B cell (primary cell): Measurements from ENCODE around the gene NPAP1. TPM values are rescaled to one million over a fixed set of nuclear protein-coding genes. Genes with fewer than 3 reads are reported as not detected.
"Not testable (repeated sequence)": the region's sequence is repeated elsewhere in the genome, so short reads cannot be mapped to it uniquely, and the experiment has no call there.

ENCODE experiments used
- ATAC-seq: fragments of 200-7000 bp; cut with Tn5 transposase; one replicate; pipeline ENCODE4 v1.10.0; 2021; ENCODE audit warnings: low read depth, mild to moderate bottlenecking, moderate number of reproducible peaks, moderate library complexity
- CTCF ChIA-PET: fragments of 350-600 bp; sonication (Branson Sonifier 250); formaldehyde crosslinking; loops from one replicate; lab custom pipeline; 2021; ENCODE audit warnings: antibody characterized with exemption, inconsistent platforms; lab: Charles Lee
- POLR2A ChIA-PET: fragments of 350-600 bp; sonication (Branson Sonifier 250); formaldehyde crosslinking; loops from one replicate; lab custom pipeline; 2021; ENCODE audit warnings: antibody characterized with exemption; lab: Charles Lee
- DNase-seq: peaks from one replicate; pipeline ENCODE4 v3.0.0; 2013
- H2AFZ ChIP-seq: 2 replicates; pipeline ENCODE4 v1.6.1; 2012; ENCODE audit warnings: mild to moderate bottlenecking, low read depth, low read length; ENCODE audit not compliant: insufficient read depth, poor library complexity, severe bottlenecking
- H3K27ac ChIP-seq, 2 donors: 1 replicate in 1 of 2; 2 replicates in 1 of 2; pipeline ENCODE4 v1.5.1; 2012 to 2013; ENCODE audit warnings: low read length in 2 of 2, mild to moderate bottlenecking in 2 of 2, moderate library complexity in 1 of 2
- H3K27me3 ChIP-seq, 4 experiments: fragments of 200-600 bp in 1 of 4; sonication (generic) in 1 of 4; replicated peaks in 1 of 4; 1 replicate in 2 of 4; 2 replicates in 2 of 4; pipeline versions ENCODE4 v1.6.1 to v1.7.0; 2013 to 2016; ENCODE audit warnings: low read length in 3 of 4, mild to moderate bottlenecking in 2 of 4, mixed read lengths in 1 of 4, moderate library complexity in 1 of 4; ENCODE audit not compliant: insufficient read depth in 4 of 4, control insufficient read depth in 3 of 4; ENCODE audit errors: control extremely low read depth in 1 of 4
- H3K36me3 ChIP-seq, 2 experiments: replicated peaks in 1 of 2; 1 replicate in 1 of 2; 2 replicates in 1 of 2; pipeline versions ENCODE4 v1.6.1 to v1.7.1; 2013; ENCODE audit warnings: low read length in 1 of 2; ENCODE audit not compliant: insufficient read depth in 2 of 2, control insufficient read depth in 1 of 2; ENCODE audit errors: control extremely low read depth in 1 of 2, extremely low read depth in 1 of 2
- H3K4me1 ChIP-seq, 2 donors: fragments of 200-600 bp in 1 of 2; sonication (generic) in 1 of 2; 1 replicate in 1 of 2; 2 replicates in 1 of 2; pipeline versions ENCODE4 v1.5.1 to v1.6.1; 2013 to 2017; ENCODE audit warnings: low read length in 2 of 2; ENCODE audit not compliant: control insufficient read depth in 2 of 2, insufficient read depth in 2 of 2
- H3K4me2 ChIP-seq: replicated peaks from 2 replicates; pipeline ENCODE3; 2012; ENCODE audit warnings: mild to moderate bottlenecking, low read depth, low read length; ENCODE audit not compliant: poor library complexity, severe bottlenecking
- H3K4me3 ChIP-seq, 5 experiments: fragments of 200-600 bp in 1 of 5; sonication (generic) in 1 of 5; 1 replicate in 3 of 5; 2 replicates in 2 of 5; pipeline versions ENCODE4 v1.5.1 to v1.7.0; 2011 to 2016; ENCODE audit warnings: low read length in 4 of 5, mild to moderate bottlenecking in 4 of 5, low read depth in 2 of 5, control low read depth in 1 of 5, moderate library complexity in 1 of 5; ENCODE audit not compliant: insufficient read depth in 1 of 5; ENCODE audit errors: control extremely low read depth in 1 of 5, extremely low read depth in 1 of 5
- H3K79me2 ChIP-seq: fragments of 200-600 bp; sonication (generic); one replicate; pipeline ENCODE4 v1.6.0; 2016; ENCODE audit warnings: low read length; ENCODE audit not compliant: control insufficient read depth, insufficient read depth
- H3K9ac ChIP-seq: fragments of 200-600 bp; sonication (generic); 2 replicates; pipeline ENCODE4 v1.6.1; 2017; ENCODE audit warnings: mild to moderate bottlenecking, low read length, moderate library complexity
- H3K9me3 ChIP-seq, 3 donors: one replicate each; pipeline versions ENCODE4 v1.6.1 to v1.7.1; 2013; ENCODE audit warnings: low read length in 2 of 3; ENCODE audit not compliant: control insufficient read depth in 2 of 3, insufficient read depth in 1 of 3; ENCODE audit errors: control extremely low read depth in 1 of 3
- H4K20me1 ChIP-seq: 2 replicates; pipeline ENCODE4 v1.6.0; 2012; ENCODE audit warnings: mild to moderate bottlenecking, low read length; ENCODE audit not compliant: insufficient read depth, control insufficient read depth, poor library complexity, severe bottlenecking
- H3K27ac Mint-ChIP-seq: one replicate; pipeline ENCODE4 v1.8.0; 2021; ENCODE audit warnings: mixed read lengths
- H3K27me3 Mint-ChIP-seq: one replicate; pipeline ENCODE4 v1.8.0; 2021; ENCODE audit warnings: mixed read lengths
- H3K4me1 Mint-ChIP-seq: one replicate; pipeline ENCODE4 v1.8.0; 2021; ENCODE audit warnings: mixed read lengths
- H3K4me3 Mint-ChIP-seq: one replicate; pipeline ENCODE4 v1.8.0; 2021; ENCODE audit warnings: mixed read lengths
- H3K9me3 Mint-ChIP-seq: one replicate; pipeline ENCODE4 v1.8.0; 2022; ENCODE audit warnings: mixed read lengths; ENCODE audit not compliant: insufficient read depth
- EZH2 ChIP-seq: IDR thresholded peaks from 2 replicates; pipeline ENCODE4 v1.6.1; 2012; ENCODE audit warnings: borderline replicate concordance, low read depth, mild to moderate bottlenecking, moderate library complexity, low read length; ENCODE audit not compliant: insufficient read depth, poor library complexity, severe bottlenecking
- WGBS: methylation state at CpG from one replicate; pipeline ENCODE4 v1.1.5; 2013; ENCODE audit warnings: missing lambda C conversion rate; ENCODE audit not compliant: insufficient coverage; 5-methylcytosine and 5-hydroxymethylcytosine counted together
- intact Hi-C: fragments of 100-400 bp; cut with micrococcal nuclease; formaldehyde crosslinking; loops from one replicate; pipeline ENCODE4 v1.10.0; 2022
- polyA plus RNA-seq: library from polyadenylated mRNA; depleted of rRNA; stranded (reverse); fragments of >200 nt; gene quantifications from 2 replicates; pipeline ENCODE4 v1.2.3, GENCODE V29; 2012
- total RNA-seq, 2 donors: library from RNA; stranded (reverse); fragments of 120-200 nt in 1 of 2; gene quantifications; 1 replicate in 1 of 2; 2 replicates in 1 of 2; pipeline versions ENCODE4 v1.2.3 to v1.2.4, GENCODE V29; 2013 to 2022
- TF ChIP-seq, protein P1 (sequence below): fragments of 200-600 bp; IDR thresholded peaks from one replicate; pipeline ENCODE4 v1.8.0; 2022; ENCODE audit warnings: antibody characterized with exemption, mild to moderate bottlenecking

Gene NPAP1
- total and polyA plus RNA-seq, 2 donors (not counting 1 experiment from before 2014, with no cell fraction given) = not detected

DNA sequence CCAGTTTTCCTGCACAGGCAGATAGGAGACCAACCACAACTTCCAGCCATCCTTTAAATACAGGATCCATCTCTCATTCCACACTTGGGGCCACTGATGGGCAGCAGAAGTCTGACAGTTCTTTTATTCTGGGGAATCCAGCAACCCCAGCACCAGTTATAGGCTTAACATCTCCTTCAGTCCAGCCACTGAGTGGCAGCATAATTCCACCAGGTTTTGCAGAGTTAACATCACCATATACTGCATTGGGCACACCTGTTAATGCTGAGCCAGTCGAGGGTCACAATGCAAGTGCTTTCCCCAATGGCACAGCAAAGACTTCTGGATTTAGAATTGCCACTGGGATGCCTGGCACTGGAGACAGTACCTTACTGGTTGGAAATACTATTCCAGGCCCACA, 2.9 kb downstream of the NPAP1 start:
- H3K36me3 ChIP-seq = no peaks in the 10 kb centered on the region
- ATAC-seq (no peak), DNase-seq (no peak)
- Mint-ChIP-seq H3K4me3 (no peak overlapping the region), H3K27me3 (no peaks in the 10 kb centered on the region), H3K4me1 (no peaks in the 10 kb centered on the region), H3K9me3 (peaks cover 6% of the 10 kb centered on the region), H3K27ac (no peak overlapping the region)
- no peak overlapping the region for H2AFZ ChIP-seq
- H3K9ac ChIP-seq = no peak overlapping the region
- no peaks in the 10 kb centered on the region for H3K27me3 ChIP-seq
- ChIA-PET CTCF (no interaction called here), POLR2A (no interaction called here)
- H3K79me2 ChIP-seq = no peaks in the 10 kb centered on the region
- TF ChIP-seq, protein P1, sequence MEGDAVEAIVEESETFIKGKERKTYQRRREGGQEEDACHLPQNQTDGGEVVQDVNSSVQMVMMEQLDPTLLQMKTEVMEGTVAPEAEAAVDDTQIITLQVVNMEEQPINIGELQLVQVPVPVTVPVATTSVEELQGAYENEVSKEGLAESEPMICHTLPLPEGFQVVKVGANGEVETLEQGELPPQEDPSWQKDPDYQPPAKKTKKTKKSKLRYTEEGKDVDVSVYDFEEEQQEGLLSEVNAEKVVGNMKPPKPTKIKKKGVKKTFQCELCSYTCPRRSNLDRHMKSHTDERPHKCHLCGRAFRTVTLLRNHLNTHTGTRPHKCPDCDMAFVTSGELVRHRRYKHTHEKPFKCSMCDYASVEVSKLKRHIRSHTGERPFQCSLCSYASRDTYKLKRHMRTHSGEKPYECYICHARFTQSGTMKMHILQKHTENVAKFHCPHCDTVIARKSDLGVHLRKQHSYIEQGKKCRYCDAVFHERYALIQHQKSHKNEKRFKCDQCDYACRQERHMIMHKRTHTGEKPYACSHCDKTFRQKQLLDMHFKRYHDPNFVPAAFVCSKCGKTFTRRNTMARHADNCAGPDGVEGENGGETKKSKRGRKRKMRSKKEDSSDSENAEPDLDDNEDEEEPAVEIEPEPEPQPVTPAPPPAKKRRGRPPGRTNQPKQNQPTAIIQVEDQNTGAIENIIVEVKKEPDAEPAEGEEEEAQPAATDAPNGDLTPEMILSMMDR = no peak
- no peak for TF ChIP-seq EZH2
- no peaks in the 10 kb centered on the region for H4K20me1 ChIP-seq
- WGBS = 71% methylated on average over 1 of the region's 1 CpG
- H3K4me2 ChIP-seq = no peak overlapping the region
- H3K4me1 ChIP-seq = no peaks in the 10 kb centered on the region
- no peak overlapping the region for H3K4me3 ChIP-seq
- H3K9me3 ChIP-seq = peaks cover 0 to 34% (median 1%) of the 10 kb centered on the region in 3 donors
- intact Hi-C loops = no loop called here
- no peak overlapping the region for H3K27ac ChIP-seq

DNA sequence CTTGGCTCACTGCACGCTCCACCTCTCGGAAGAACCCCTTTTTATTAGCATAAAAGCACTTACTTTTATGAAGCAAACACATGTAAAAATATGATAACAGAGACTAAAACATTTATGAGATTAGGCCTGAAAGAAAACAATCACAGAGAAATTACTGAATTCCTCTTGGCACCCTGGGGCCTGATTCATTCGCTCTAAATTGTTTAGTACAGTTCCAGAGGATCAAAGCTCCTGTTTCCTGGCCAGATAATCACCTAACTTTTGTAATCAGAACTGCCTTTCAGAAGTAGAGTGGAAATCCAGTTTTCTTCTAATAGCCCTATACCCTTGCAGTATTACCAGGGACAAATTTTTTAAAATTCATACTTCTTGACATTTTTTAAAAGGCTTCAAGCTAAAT, 6.4 kb downstream of the NPAP1 start:
- Mint-ChIP-seq H3K4me1 (no peaks in the 10 kb centered on the region), H3K27me3 (no peaks in the 10 kb centered on the region), H3K4me3 (no peak overlapping the region), H3K9me3 (peaks cover 10% of the 10 kb centered on the region), H3K27ac (no peak overlapping the region)
- Histone ChIP-seq H4K20me1 (no peaks in the 10 kb centered on the region), H3K4me3 (no peak overlapping the region), H3K79me2 (no peaks in the 10 kb centered on the region), H3K4me2 (no peak overlapping the region), H3K27ac (no peak overlapping the region), H3K4me1 (no peaks in the 10 kb centered on the region), H2AFZ (no peak overlapping the region), H3K9ac (no peak overlapping the region), H3K36me3 (no peaks in the 10 kb centered on the region), H3K9me3 (peaks cover 0 to 8% (median 0%) of the 10 kb centered on the region in 3 donors), H3K27me3 (no peaks in the 10 kb centered on the region)
- TF ChIP-seq, protein P1 = no peak
- TF ChIP-seq EZH2 = no peak
- ATAC-seq = no peak
- POLR2A ChIA-PET = no interaction called here
- WGBS = 43% methylated on average over 1 of the region's 3 CpGs
- intact Hi-C loops = no loop called here
- no peak for DNase-seq
- CTCF ChIA-PET = no interaction called here

DNA sequence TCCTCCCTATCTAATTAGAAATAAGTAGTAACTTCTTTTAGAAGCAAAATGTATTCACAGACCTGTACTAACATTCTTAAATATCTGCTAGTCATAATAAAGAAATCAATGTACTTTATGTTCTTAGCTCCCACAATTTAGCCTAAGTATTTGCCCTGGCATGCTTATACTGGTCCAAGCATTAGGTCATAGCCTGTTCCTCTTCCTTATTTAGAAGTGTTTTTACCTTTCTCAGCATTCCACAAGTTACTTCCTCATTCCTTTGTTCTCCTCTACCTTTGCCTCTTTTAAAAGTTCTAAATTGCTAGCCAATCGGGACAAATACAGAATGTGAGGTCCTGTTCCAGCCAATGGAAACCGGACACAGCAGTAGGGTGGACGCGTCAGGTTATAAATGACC, 7.3 kb downstream of the NPAP1 start:
- H3K4me1 ChIP-seq, H2AFZ ChIP-seq, DNase-seq, intact Hi-C loops, ATAC-seq, H3K4me3 Mint-ChIP-seq, CTCF ChIA-PET, H3K4me3 ChIP-seq, H3K9me3 Mint-ChIP-seq, H4K20me1 ChIP-seq, H3K27ac ChIP-seq, H3K27ac Mint-ChIP-seq, H3K9ac ChIP-seq, H3K4me1 Mint-ChIP-seq, H3K27me3 Mint-ChIP-seq, POLR2A ChIA-PET, H3K4me2 ChIP-seq, H3K36me3 ChIP-seq, H3K9me3 ChIP-seq, H3K27me3 ChIP-seq, H3K79me2 ChIP-seq: not testable (repeated sequence)
- 100% methylated on average over 1 of the region's 4 CpGs for WGBS
